H1 (cell line): ENCODE results near the gene CAMK2B. TPM values are rescaled to one million over a fixed set of nuclear protein-coding genes. Genes with fewer than 3 reads are reported as not detected.

Source experiments
- CHD7 ChIP-seq: fragments of 300-600 bp; sonication (generic); IDR thresholded peaks from 2 replicates; pipeline ENCODE4 v1.7.1; 2012; ENCODE audit warnings: low read length, moderate library complexity, mild to moderate bottlenecking, inconsistent platforms; ENCODE audit not compliant: insufficient replicate concordance
- CREB1 ChIP-seq: IDR thresholded peaks from 2 replicates; pipeline ENCODE4 v1.6.1; 2012; ENCODE audit warnings: inconsistent platforms
- CTBP2 ChIP-seq: IDR thresholded peaks from 2 replicates; pipeline ENCODE4 v1.7.0; 2011; ENCODE audit warnings: borderline replicate concordance, mild to moderate bottlenecking, moderate library complexity, mixed read lengths, low read length; ENCODE audit not compliant: insufficient read depth, insufficient read length
- HDAC6 ChIP-seq: IDR thresholded peaks from one replicate; pipeline ENCODE4 v1.7.1; 2012; ENCODE audit warnings: low read depth, mild to moderate bottlenecking, inconsistent platforms, low read length, moderate library complexity
- KDM4A ChIP-seq: IDR thresholded peaks from one replicate; pipeline ENCODE4 v1.7.1; 2012; ENCODE audit warnings: low read depth, mild to moderate bottlenecking, moderate library complexity, low read length, inconsistent platforms; ENCODE audit not compliant: severe bottlenecking
- SIX5 ChIP-seq: IDR thresholded peaks from 2 replicates; pipeline ENCODE4 v1.6.1; 2011; ENCODE audit warnings: mild to moderate bottlenecking, low read depth, low read length
- SP4 ChIP-seq: IDR thresholded peaks from 2 replicates; pipeline ENCODE4 v1.6.1; 2012; ENCODE audit warnings: low read length, inconsistent platforms
- polyA plus RNA-seq, 7 experiments: library from polyadenylated mRNA; depleted of rRNA in 3 of 7; stranded (reverse) in 5 of 7; unstranded in 2 of 7; fragments of >200 nt in 5 of 7; fragments of 200-250 nt in 2 of 7; gene quantifications; 1 replicate in 5 of 7; 2 replicates in 1 of 7; 4 replicates in 1 of 7; pipeline versions ENCODE4 v1.2.1 to v1.2.3, GENCODE V29; 2011 to 2013; ENCODE audit warnings: missing spikeins in 2 of 7, mixed read lengths in 2 of 7
- total RNA-seq: library from RNA; stranded (reverse); fragmentation: NEBNext Ultra II Directional; extraction: Animal tissue kit (Norgen Biotek cat#: 25700); gene quantifications from 2 replicates; pipeline ENCODE4 v1.2.1, GENCODE V29; 2021
- TF ChIP-seq, protein P1 (sequence below): IDR thresholded peaks from 2 replicates; pipeline ENCODE4 v1.6.1; 2012; ENCODE audit warnings: inconsistent platforms

The CAMK2B gene
- total and polyA plus RNA-seq, 2 of the 8 experiments (the other 6 are each of a cell fraction or from before 2014, with no cell fraction given) = 0.05 to 0.15 TPM

DNA sequence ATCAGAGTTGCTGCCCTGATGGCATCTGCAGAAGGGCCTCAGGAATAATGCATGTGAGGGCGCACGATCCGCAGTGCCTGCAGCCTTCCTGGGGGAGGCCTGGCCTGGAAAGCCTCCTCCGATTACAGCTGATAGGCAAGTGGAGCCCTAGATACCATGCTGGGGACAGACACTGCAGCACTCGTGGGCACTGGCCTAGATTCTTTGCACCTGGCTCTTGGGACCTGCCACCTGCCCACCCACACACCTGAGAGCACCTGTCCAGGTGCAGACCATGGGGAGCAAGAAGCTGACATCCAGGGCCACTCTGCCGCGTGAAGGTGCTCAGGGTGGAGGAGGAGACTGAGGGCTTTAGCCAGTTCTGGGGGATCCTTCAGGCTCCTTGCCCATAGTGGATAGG, 109.9 kb downstream of the CAMK2B start (continued):
- TF ChIP-seq CREB1 (no peak), CTBP2 (no peak), HDAC6 (no peak), CHD7 (no peak), KDM4A (no peak), SP4 (no peak), SIX5 (no peak)
- TF ChIP-seq, protein P1, sequence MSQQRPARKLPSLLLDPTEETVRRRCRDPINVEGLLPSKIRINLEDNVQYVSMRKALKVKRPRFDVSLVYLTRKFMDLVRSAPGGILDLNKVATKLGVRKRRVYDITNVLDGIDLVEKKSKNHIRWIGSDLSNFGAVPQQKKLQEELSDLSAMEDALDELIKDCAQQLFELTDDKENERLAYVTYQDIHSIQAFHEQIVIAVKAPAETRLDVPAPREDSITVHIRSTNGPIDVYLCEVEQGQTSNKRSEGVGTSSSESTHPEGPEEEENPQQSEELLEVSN = no peak
